Measurements from ENCODE around the gene ATP6V0C. TPM values are rescaled to one million over a fixed set of nuclear protein-coding genes. Genes with fewer than 3 reads are reported as not detected.

The ATP6V0C gene
- total RNA-seq, result 46.2 TPM

GRCh38 chr16:2513405-2514332 lies at the start of gene ATP6V0C:
Gene ATP6V0C (plus strand): TSS chr16:2513952. CDS start chr16:2514104, 152 bp downstream.

GRCh38 chr16:2471016-2471652 lies 42.6 kb upstream of the ATP6V0C start, which contains the start of gene NTN3:
Gene NTN3 (plus strand): TSS chr16:2471297. CDS start chr16:2471702, 405 bp downstream.

DNA sequence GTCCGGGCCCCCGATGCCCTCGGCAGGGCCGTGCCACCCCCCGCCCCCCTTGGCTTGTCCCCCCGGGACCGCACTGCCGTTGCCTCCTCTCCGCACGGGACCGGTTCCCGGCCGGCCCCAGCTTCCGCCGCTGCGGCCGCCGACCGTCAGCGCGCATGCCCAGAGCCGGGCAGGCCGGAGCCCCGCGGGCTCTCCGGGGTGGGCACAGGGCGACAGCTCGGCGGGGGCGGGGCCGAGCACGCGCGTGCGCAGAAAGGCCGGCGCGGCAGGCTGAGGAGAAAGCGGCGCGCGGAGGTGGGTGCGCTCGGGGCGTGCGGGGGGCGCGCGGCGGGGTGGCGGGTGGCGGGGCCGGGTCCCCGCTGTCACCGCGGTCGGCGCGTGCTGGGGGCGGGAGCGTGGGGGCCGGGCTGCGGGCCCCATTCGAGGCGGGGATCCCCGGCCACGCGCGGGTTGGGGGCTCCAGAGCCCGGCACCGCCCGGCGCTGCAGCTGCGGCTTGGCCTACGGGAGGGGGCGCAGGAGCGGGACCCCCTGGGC lies 38.8 kb upstream of the ATP6V0C start, which contains the start of gene TBC1D24:
TBC1D24 (plus strand) TSS at position 251 of the 536 bp plus-strand sequence. CDS start 21,022 bp downstream, outside the sequence.

GRCh38 chr16:2520097-2520783 lies 6.5 kb downstream of the ATP6V0C start, which contains the start of gene AMDHD2:
Gene AMDHD2 (plus strand): TSS chr16:2520371. CDS start chr16:2520459, 88 bp downstream.

GRCh38 chr16:2531371-2531695 lies 17.6 kb downstream of the ATP6V0C start, which contains the start of gene CEMP1:
Gene CEMP1 (minus strand): TSS chr16:2531408. CDS start chr16:2531073, 335 bp downstream.

DNA sequence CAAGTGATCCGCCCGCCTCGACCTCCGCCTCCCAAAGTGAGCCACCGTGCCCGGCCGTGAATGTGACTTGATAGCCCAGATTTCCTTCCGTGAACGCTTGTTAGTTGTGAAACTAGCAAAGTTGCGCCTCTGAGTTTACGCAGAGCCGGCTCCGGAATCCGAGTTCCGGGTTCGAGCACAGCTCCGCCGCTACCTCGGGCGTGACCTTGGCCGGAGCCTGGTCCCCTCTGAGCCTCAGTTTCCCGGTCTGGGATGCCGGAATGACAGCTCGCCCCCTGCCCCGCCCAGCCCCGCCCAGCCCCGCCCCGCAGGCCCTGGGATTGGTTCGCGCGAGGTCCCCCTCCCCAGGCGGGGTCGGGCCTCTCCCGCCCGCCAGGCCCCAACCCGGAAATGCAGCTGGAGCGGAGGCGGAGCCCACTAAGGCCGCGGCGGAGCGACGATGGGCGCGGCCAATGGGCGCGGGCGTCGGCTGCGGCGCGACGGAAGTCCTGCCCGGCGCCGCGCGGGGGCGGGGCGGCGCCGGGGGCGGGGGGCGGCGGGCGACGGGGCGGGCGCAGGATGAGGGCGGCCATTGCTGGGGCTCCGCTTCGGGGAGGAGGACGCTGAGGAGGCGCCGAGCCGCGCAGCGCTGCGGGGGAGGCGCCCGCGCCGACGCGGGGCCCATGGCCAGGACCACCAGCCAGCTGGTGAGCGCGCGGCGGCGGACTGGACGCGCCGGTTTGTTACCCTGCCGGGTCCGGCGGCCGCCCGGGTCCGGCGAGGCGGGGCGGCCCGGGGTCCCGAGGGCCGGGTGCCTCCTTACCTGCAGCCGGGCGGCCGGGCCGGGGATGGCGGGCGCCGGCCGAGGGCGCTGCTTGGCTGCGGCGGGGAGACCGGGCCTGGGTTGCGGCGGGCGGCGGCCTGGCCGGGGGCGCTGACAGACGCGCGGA lies 24.0 kb downstream of the ATP6V0C start, which contains the start of gene PDPK1:
PDPK1 (plus strand) TSS at position 571 of the 929 bp plus-strand sequence; CDS start at position 663, 92 bp downstream.

Small RNA genes within 50 kb of the gene (small RNA-seq; reads per million reads assigned to genes)
- gene AC093525.1 (ENCODE audit: low replicate concordance) (not detected), gene MIR3178 (ENCODE audit: low replicate concordance) (0.09 reads per million), gene MIR6768 (ENCODE audit: low replicate concordance) (not detected)

Other genes starting within 250 kb of the ATP6V0C start
- 78.3 TPM for gene RNPS1, start 245.8 kb upstream of the ATP6V0C start, total RNA-seq
- gene ABCA3, start 173.2 kb upstream of the ATP6V0C start, total RNA-seq, result 7.3 TPM
- 10.5 TPM for gene CCNF, start 84.5 kb upstream of the ATP6V0C start, total RNA-seq
- gene TEDC2, start 53.8 kb upstream of the ATP6V0C start, total RNA-seq, result 10.8 TPM
- 13.0 TPM for gene NTN3, start 42.7 kb upstream of the ATP6V0C start, total RNA-seq
- 24.3 TPM for gene TBC1D24, start 38.8 kb upstream of the ATP6V0C start, total RNA-seq
- gene AMDHD2, start 6.4 kb downstream of the ATP6V0C start, total RNA-seq, result 50.0 TPM
- gene CEMP1, start 17.5 kb downstream of the ATP6V0C start, total RNA-seq, result 1.1 TPM
- gene PDPK1, start 24.1 kb downstream of the ATP6V0C start, total RNA-seq, result 31.5 TPM
- 19.6 TPM for gene KCTD5, start 168.6 kb downstream of the ATP6V0C start, total RNA-seq
- 0.47 TPM for gene PRSS27, start 206.3 kb downstream of the ATP6V0C start, total RNA-seq
- 260 TPM for gene SRRM2, start 238.7 kb downstream of the ATP6V0C start, total RNA-seq